IMR-90 (cell line): Measurements from ENCODE around the gene PARL. TPM values are rescaled to one million over a fixed set of nuclear protein-coding genes. Genes with fewer than 3 reads are reported as not detected.
A peak's percentile ranks its signal among the peaks of the same experiment; 100 is the strongest.

Experiments
- ATAC-seq: fragments of 200-7000 bp; cut with Tn5 transposase; 2 replicates; pipeline ENCODE4 v1.9.1; 2020; ENCODE audit warnings: low read depth, mild to moderate bottlenecking, moderate library complexity
- BruUV-seq: library from RNA; stranded (reverse); fragments of 400-500 nt; replicated peaks from 2 replicates; lab custom pipeline; 2021; lab: Mats Ljungman, UMichigan
- CTCF ChIA-PET: fragments of 300-600 bp; formaldehyde crosslinking; extraction: SDS; loops from one replicate; lab custom pipeline; 2021; ENCODE audit warnings: antibody characterized with exemption; lab: Yijun Ruan, JAX
- POLR2A ChIA-PET: fragments of 300-600 bp; sonication (Branson Sonifier 250); formaldehyde crosslinking; loops from one replicate; lab custom pipeline; 2022; ENCODE audit warnings: antibody characterized with exemption; ENCODE audit not compliant: unreplicated experiment; lab: Charles Lee
- DNase-seq: peaks from one replicate; pipeline ENCODE4 v3.0.0; 2013
- H2AFZ ChIP-seq: replicated peaks from 2 replicates; pipeline ENCODE3; 2013; ENCODE audit warnings: low read length, mild to moderate bottlenecking; ENCODE audit not compliant: poor library complexity
- H2AK5ac ChIP-seq: 2 replicates; pipeline ENCODE4 v1.6.1; 2013; ENCODE audit warnings: low read depth, low read length, inconsistent platforms
- H2AK9ac ChIP-seq: replicated peaks from 2 replicates; pipeline ENCODE3; 2013; ENCODE audit warnings: mild to moderate bottlenecking, low read depth, low read length, moderate library complexity; ENCODE audit not compliant: poor library complexity
- H2BK120ac ChIP-seq: 2 replicates; pipeline ENCODE4 v1.6.1; 2013; ENCODE audit warnings: low read depth, low read length, inconsistent platforms
- H2BK15ac ChIP-seq: 3 replicates; pipeline ENCODE4 v1.6.1; 2013; ENCODE audit warnings: low read depth, low read length, inconsistent platforms
- H2BK20ac ChIP-seq: 2 replicates; pipeline ENCODE4 v1.6.1; 2013; ENCODE audit warnings: low read depth, mild to moderate bottlenecking, inconsistent platforms, low read length, moderate library complexity
- H2BK5ac ChIP-seq: 2 replicates; pipeline ENCODE4 v1.6.1; 2013; ENCODE audit warnings: mild to moderate bottlenecking, low read depth, low read length, inconsistent platforms; ENCODE audit not compliant: poor library complexity, severe bottlenecking
- H3K14ac ChIP-seq: replicated peaks from 2 replicates; pipeline ENCODE4 v1.6.1; 2013; ENCODE audit warnings: low read depth, low read length, inconsistent platforms
- H3K18ac ChIP-seq: 2 replicates; pipeline ENCODE4 v1.6.1; 2013; ENCODE audit warnings: low read depth, low read length, control low read depth
- H3K23ac ChIP-seq: 2 replicates; pipeline ENCODE4 v1.6.1; 2013; ENCODE audit warnings: low read depth, low read length, inconsistent platforms
- H3K27ac ChIP-seq: 2 replicates; pipeline ENCODE4 v1.5.1; 2013; ENCODE audit warnings: mild to moderate bottlenecking, control low read depth, low read length; ENCODE audit not compliant: insufficient read depth
- H3K27me3 ChIP-seq: 2 replicates; pipeline ENCODE4 v1.6.1; 2013; ENCODE audit warnings: low read length; ENCODE audit not compliant: control insufficient read depth, insufficient read depth
- H3K36me3 ChIP-seq: 2 replicates; pipeline ENCODE4 v1.6.1; 2013; ENCODE audit warnings: low read length, mixed read lengths; ENCODE audit not compliant: control insufficient read depth, insufficient read depth
- H3K4ac ChIP-seq: 2 replicates; pipeline ENCODE4 v1.6.1; 2013; ENCODE audit warnings: low read depth, low read length, inconsistent platforms
- H3K4me1 ChIP-seq: 2 replicates; pipeline ENCODE4 v1.6.1; 2013; ENCODE audit warnings: low read length, mixed read lengths; ENCODE audit not compliant: control insufficient read depth, insufficient read depth
- H3K4me2 ChIP-seq: 2 replicates; pipeline ENCODE4 v1.6.1; 2013; ENCODE audit warnings: low read depth, mild to moderate bottlenecking, control low read depth, low read length, moderate library complexity
- H3K4me3 ChIP-seq: 2 replicates; pipeline ENCODE4 v1.5.1; 2013; ENCODE audit warnings: low read depth, mild to moderate bottlenecking, control low read depth, low read length, moderate library complexity; ENCODE audit not compliant: insufficient read depth
- H3K56ac ChIP-seq: 2 replicates; pipeline ENCODE4 v1.6.1; 2013; ENCODE audit warnings: low read length, inconsistent platforms; ENCODE audit not compliant: insufficient read depth; ENCODE audit errors: extremely low read depth
- H3K79me1 ChIP-seq, 2 experiments: 2 replicates each; pipeline ENCODE4 v1.6.1; 2013; ENCODE audit warnings: low read length in 2 of 2, inconsistent platforms in 1 of 2, low read depth in 1 of 2
- H3K9ac ChIP-seq: 2 replicates; pipeline ENCODE4 v1.6.1; 2013; ENCODE audit warnings: low read depth, low read length, control low read depth
- H3K9me1 ChIP-seq: 2 replicates; pipeline ENCODE4 v1.6.1; 2013; ENCODE audit warnings: low read length, inconsistent platforms; ENCODE audit not compliant: insufficient read depth
- H3K9me3 ChIP-seq: 2 replicates; pipeline ENCODE4 v1.6.1; 2013; ENCODE audit warnings: low read length; ENCODE audit not compliant: control insufficient read depth, insufficient read depth
- H4K20me1 ChIP-seq: 2 replicates; pipeline ENCODE4 v1.6.1; 2013; ENCODE audit warnings: low read length, inconsistent platforms; ENCODE audit not compliant: insufficient read depth
- H4K5ac ChIP-seq: 2 replicates; pipeline ENCODE4 v1.6.1; 2013; ENCODE audit warnings: mild to moderate bottlenecking, low read depth, low read length, control low read depth
- H4K8ac ChIP-seq, 2 experiments: 2 replicates each; pipeline ENCODE4 v1.6.1; 2013; ENCODE audit warnings: low read depth in 2 of 2, low read length in 2 of 2, control low read depth in 1 of 2, inconsistent platforms in 1 of 2
- H4K91ac ChIP-seq: 2 replicates; pipeline ENCODE4 v1.6.1; 2013; ENCODE audit warnings: low read depth, low read length, inconsistent platforms; ENCODE audit not compliant: insufficient read depth
- MXI1 ChIP-seq: IDR thresholded peaks from 2 replicates; pipeline ENCODE4 v1.6.1; 2012; ENCODE audit warnings: low read depth, mild to moderate bottlenecking, low read length, moderate library complexity, borderline replicate concordance
- POLR2A ChIP-seq: IDR thresholded peaks from 2 replicates; pipeline ENCODE4 v1.6.1; 2012; ENCODE audit warnings: mild to moderate bottlenecking, low read depth, low read length
- WGBS, 2 experiments: methylation state at CpG; one replicate each; pipeline versions ENCODE4 v1.1.5 to v1.1.7; 2013; ENCODE audit warnings: missing lambda C conversion rate in 2 of 2; ENCODE audit not compliant: insufficient read length in 1 of 2; ENCODE audit errors: extremely low coverage in 2 of 2; 5-methylcytosine and 5-hydroxymethylcytosine counted together
- dilution Hi-C: fragments of 300-500 bp; cut with HindIII; formaldehyde crosslinking; loops from one replicate; pipeline ENCODE4 v1.14.3; 2018; ENCODE audit warnings: low sequenced_read_pairs; ENCODE audit not compliant: unreplicated experiment
- in situ Hi-C: fragments of 300-500 bp; cut with MboI; formaldehyde crosslinking; loops from 3 replicates; pipeline ENCODE4 v1.14.3; 2019; ENCODE audit warnings: low sequenced_read_pairs, inconsistent platforms, mixed read lengths
- intact Hi-C: fragments of 100-400 bp; cut with micrococcal nuclease; formaldehyde crosslinking; loops from 2 replicates; pipeline ENCODE4 v1.10.0; 2022
- polyA plus RNA-seq, 3 experiments: library from polyadenylated mRNA; depleted of rRNA; stranded (reverse); fragments of >200 nt; gene quantifications; 2 replicates each; pipeline ENCODE4 v1.2.3, GENCODE V29; 2012; ENCODE audit warnings: low replicate concordance in 1 of 3
- total RNA-seq: library from RNA; depleted of rRNA; stranded (reverse); fragments of >200 nt; gene quantifications from 2 replicates; pipeline ENCODE4 v1.2.3, GENCODE V29; 2012

The PARL gene
- total and polyA plus RNA-seq, 2 of the 4 experiments (the other 2 are of a cell fraction) = 35.5 to 42.6 TPM

GRCh38 chr3:183824761-183825455 lies 59.8 kb downstream of the PARL start:
- no peak for DNase-seq

More at GRCh38 chr3:183824761-183825455, 59.8 kb downstream of the PARL start:
- H3K56ac ChIP-seq = no peak overlapping the region
- peak overlapping the region; percentile 82 for H2AK9ac ChIP-seq
- H3K4me2 ChIP-seq = peak overlapping the region; percentile 69
- H3K4ac ChIP-seq = peak overlapping the region; percentile 15; the same call in 1 of the 2 replicates
- dilution Hi-C loops = no loop called here
- POLR2A ChIA-PET = interaction anchor here (0.5 kb wide), 1 partner anchor 537 kb away, joined by 7 read pairs; no protein-coding TSS in a partner anchor
- peak overlapping the region in 1 of 2 experiments; percentile 42; a peak in 1 of 4 replicates for H4K8ac ChIP-seq
- ATAC-seq = peak; percentile 61
- H3K9ac ChIP-seq = peak overlapping the region; percentile 35
- no peaks in the 10 kb centered on the region for H3K9me3 ChIP-seq
- no peak overlapping the region for H4K5ac ChIP-seq
- no peak overlapping the region for H3K23ac ChIP-seq
- no peak overlapping the region for H2BK20ac ChIP-seq
- H3K18ac ChIP-seq = no peak overlapping the region
- H2BK120ac ChIP-seq = no peak overlapping the region
- H2AK5ac ChIP-seq = peak overlapping the region; percentile 26; the same call in 1 of the 2 replicates
- H3K9me1 ChIP-seq = no peaks in the 10 kb centered on the region
- H3K4me3 ChIP-seq = peak overlapping the region; percentile 68
- H2BK15ac ChIP-seq = no peak overlapping the region
- peaks cover 0 to 3% of the 10 kb centered on the region in 2 experiments; a peak in 1 of 4 replicates for H3K79me1 ChIP-seq
- intact Hi-C loops = loop anchor here (1.0 kb wide), 1 partner anchor 59 kb away; the partner anchor contains the start of gene PARL
- no peaks in the 10 kb centered on the region for H3K4me1 ChIP-seq
- H3K27me3 ChIP-seq = no peaks in the 10 kb centered on the region
- peak overlapping the region; percentile 89 for H2AFZ ChIP-seq
- in situ Hi-C loops = no loop called here
- TF ChIP-seq POLR2A (no peak), MXI1 (0 out of 2 replicates have a peak, but pooled peaks have one; percentile 7)
- H3K36me3 ChIP-seq = peaks cover 13% of the 10 kb centered on the region
- CTCF ChIA-PET = interaction anchor here (0.7 to 1.9 kb wide), 5 partner anchors 10 to 833 kb away, joined by 3 to 5 read pairs (median 4); partner anchors contain the start of gene PARL
- 2% methylated on average over 30 of the region's 88 CpGs; no CpG with 5 or more reads in 1 of the 2 experiments for WGBS, 2 experiments
- no peak overlapping the region; the same call in 1 of the 2 replicates for H3K27ac ChIP-seq
- no peak overlapping the region for H3K14ac ChIP-seq
- no peak overlapping the region for H4K91ac ChIP-seq
- no peak overlapping the region for H2BK5ac ChIP-seq
- peaks cover 10% of the 10 kb centered on the region for H4K20me1 ChIP-seq
- no TSS peak for BruUV-seq
